CD4-positive, alpha-beta memory T cell (primary cell): ENCODE results near the gene CPEB2. TPM values are rescaled to one million over a fixed set of nuclear protein-coding genes. Genes with fewer than 3 reads are reported as not detected.
"Not testable (repeated sequence)": the region's sequence is repeated elsewhere in the genome, so short reads cannot be mapped to it uniquely, and the experiment has no call there.

Experiments
- CTCF ChIA-PET: fragments of 350-600 bp; sonication (Branson Sonifier 250); formaldehyde crosslinking; loops from one replicate; lab custom pipeline; 2021; ENCODE audit warnings: inconsistent platforms; ENCODE audit not compliant: partially characterized antibody; lab: Charles Lee
- POLR2A ChIA-PET: fragments of 350-600 bp; sonication (Branson Sonifier 250); formaldehyde crosslinking; loops from one replicate; lab custom pipeline; 2021; ENCODE audit not compliant: partially characterized antibody; lab: Charles Lee
- DNase-seq, 5 donors: peaks; one replicate each; pipeline versions ENCODE4 v3.0.0 to v3.0.0-alpha.2; 2020 to 2022; ENCODE audit warnings: mixed read lengths in 1 of 5
- H3K27ac ChIP-seq: one replicate; pipeline ENCODE4 v1.7.0; 2013; ENCODE audit warnings: low read depth, low read length
- H3K27me3 ChIP-seq: 2 replicates; pipeline ENCODE4 v1.7.0; 2013; ENCODE audit warnings: mild to moderate bottlenecking, low read length, moderate library complexity; ENCODE audit not compliant: insufficient read depth
- H3K36me3 ChIP-seq: 2 replicates; pipeline ENCODE4 v1.7.0; 2013; ENCODE audit warnings: mild to moderate bottlenecking, low read length, moderate library complexity; ENCODE audit not compliant: insufficient read depth
- H3K4me1 ChIP-seq: 2 replicates; pipeline ENCODE4 v1.7.0; 2013; ENCODE audit warnings: mild to moderate bottlenecking, low read length, moderate library complexity; ENCODE audit not compliant: insufficient read depth
- H3K4me3 ChIP-seq, 2 donors: one replicate each; pipeline ENCODE4 v1.7.0; 2013; ENCODE audit warnings: low read length in 2 of 2, mild to moderate bottlenecking in 1 of 2
- H3K9me3 ChIP-seq, 2 donors: one replicate each; pipeline ENCODE4 v1.7.0; 2013; ENCODE audit warnings: low read length in 2 of 2, control low read depth in 1 of 2; ENCODE audit not compliant: control insufficient read depth in 1 of 2
- H3K27ac Mint-ChIP-seq, 7 donors: one replicate each; pipeline ENCODE4 v1.8.0; 2020 to 2021; ENCODE audit warnings: mixed read lengths in 7 of 7, mild to moderate bottlenecking in 6 of 7, inconsistent platforms in 3 of 7, moderate library complexity in 3 of 7
- H3K27me3 Mint-ChIP-seq, 2 donors: one replicate each; pipeline ENCODE4 v1.8.0; 2020 to 2021; ENCODE audit warnings: mixed read lengths in 2 of 2
- H3K36me3 Mint-ChIP-seq, 2 donors: one replicate each; pipeline ENCODE4 v1.8.0; 2020 to 2021; ENCODE audit warnings: mixed read lengths in 2 of 2, inconsistent platforms in 1 of 2, mild to moderate bottlenecking in 1 of 2
- H3K4me1 Mint-ChIP-seq, 4 donors: one replicate each; pipeline ENCODE4 v1.8.0; 2020 to 2021; ENCODE audit warnings: mixed read lengths in 4 of 4, mild to moderate bottlenecking in 1 of 4
- H3K4me3 Mint-ChIP-seq, 8 donors: one replicate each; pipeline ENCODE4 v1.8.0; 2020 to 2021; ENCODE audit warnings: mixed read lengths in 8 of 8, mild to moderate bottlenecking in 7 of 8, moderate library complexity in 6 of 8, inconsistent platforms in 3 of 8
- H3K9me3 Mint-ChIP-seq, 8 donors: one replicate each; pipeline ENCODE4 v1.8.0; 2020 to 2021; ENCODE audit warnings: mixed read lengths in 8 of 8, mild to moderate bottlenecking in 5 of 8, inconsistent platforms in 3 of 8, moderate library complexity in 1 of 8
- intact Hi-C: fragments of 100-400 bp; cut with micrococcal nuclease; formaldehyde crosslinking; loops from one replicate; pipeline ENCODE4 v1.15.1; 2023
- polyA plus RNA-seq, 2 donors: library from polyadenylated mRNA; unstranded; fragments of 300-500 nt; fragmentation: Illumina TruSeq; gene quantifications; one replicate each; pipeline ENCODE4 v1.2.3, GENCODE V29; 2021
- total RNA-seq, 2 experiments: library from RNA; stranded (reverse); gene quantifications; one replicate each; pipeline ENCODE4 v1.2.3, GENCODE V29; 2021

Gene CPEB2
- total and polyA plus RNA-seq, 4 experiments from 2014 or later: 0.71 to 16.9 (median 9.0) TPM

DNA sequence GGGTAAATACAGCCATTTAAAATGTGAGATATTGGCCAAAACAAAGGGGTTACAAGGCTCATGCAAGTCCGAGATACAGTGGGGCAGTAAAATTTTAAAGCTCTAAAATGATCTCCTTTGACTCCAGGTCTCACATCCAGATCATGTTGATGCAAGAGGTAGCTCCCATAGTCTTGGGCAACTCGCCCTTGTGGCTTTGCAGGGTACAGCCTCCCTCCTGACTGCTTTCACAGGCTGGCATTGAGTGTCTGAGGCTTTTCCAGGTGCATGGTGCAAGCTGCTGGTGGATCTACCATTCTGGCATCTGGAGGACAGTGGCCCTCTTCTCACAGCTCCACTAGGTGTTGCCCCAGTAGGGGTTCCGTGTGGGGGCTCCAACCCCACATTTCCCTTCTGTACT, 83.5 kb downstream of the CPEB2 start:
- H3K36me3 ChIP-seq, intact Hi-C loops, H3K9me3 ChIP-seq, H3K27ac Mint-ChIP-seq, H3K4me3 Mint-ChIP-seq, CTCF ChIA-PET, H3K4me1 Mint-ChIP-seq, H3K27me3 ChIP-seq, H3K9me3 Mint-ChIP-seq, H3K36me3 Mint-ChIP-seq, H3K4me3 ChIP-seq, H3K4me1 ChIP-seq, H3K27ac ChIP-seq, DNase-seq, POLR2A ChIA-PET: not testable (repeated sequence)
- H3K27me3 Mint-ChIP-seq: peaks cover 0 to 12% of the 10 kb centered on the region in 2 donors

DNA sequence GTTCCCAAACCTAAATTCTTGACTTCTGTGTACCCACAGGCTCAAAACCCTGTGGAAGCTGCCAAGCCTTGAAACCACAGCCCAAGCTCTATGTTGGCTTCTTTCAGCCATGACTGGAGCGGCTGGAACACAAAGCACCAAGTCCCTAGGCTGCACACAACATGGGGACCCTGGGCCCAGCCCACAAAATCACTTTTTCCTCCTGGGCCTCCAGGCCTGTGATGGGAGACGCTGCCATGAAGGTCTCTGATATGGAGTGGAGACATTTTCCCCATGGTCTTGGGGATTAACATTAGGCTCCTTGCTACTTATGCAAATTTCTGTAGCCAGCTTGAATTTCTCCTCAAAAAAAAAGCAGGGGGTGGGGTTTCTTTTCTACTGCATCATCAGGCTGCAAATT, 84.0 kb downstream of the CPEB2 start:
- DNase-seq: not testable (repeated sequence)

DNA sequence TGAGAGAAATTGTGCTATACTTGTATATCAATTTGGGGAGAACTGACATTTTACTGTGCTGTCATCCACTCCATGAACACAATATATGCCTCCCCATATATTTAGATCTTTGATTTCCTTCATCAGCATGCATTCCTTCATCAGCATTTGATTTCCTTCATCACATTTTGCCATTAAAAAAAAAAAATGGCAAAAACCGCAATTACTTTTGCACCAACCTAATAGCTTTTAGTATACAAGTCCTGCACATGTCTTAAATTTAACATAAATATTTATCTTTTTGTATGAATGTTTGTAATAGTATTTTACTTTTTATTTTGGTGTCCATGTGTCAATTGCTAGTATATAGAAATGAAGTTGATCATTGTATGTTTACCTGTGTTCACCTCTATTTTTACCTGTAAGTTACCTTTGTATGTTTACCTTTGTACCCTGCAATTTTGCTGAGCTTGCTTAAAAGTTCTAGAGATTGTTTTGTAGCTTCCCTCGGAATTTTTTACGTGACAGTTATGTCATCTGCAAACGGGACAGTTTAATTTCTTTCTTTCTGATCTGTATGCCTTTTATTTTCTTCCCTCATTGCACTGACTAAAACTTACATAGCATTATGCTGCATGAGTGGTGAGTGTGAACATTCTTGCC, 86.2 kb downstream of the CPEB2 start:
- intact Hi-C loops: no loop called here
- Histone ChIP-seq H3K27ac (no peak overlapping the region), H3K9me3 (no peaks in the 10 kb centered on the region), H3K4me1 (no peaks in the 10 kb centered on the region), H3K4me3 (no peak overlapping the region), H3K27me3 (no peaks in the 10 kb centered on the region), H3K36me3 (no peaks in the 10 kb centered on the region)
- Mint-ChIP-seq H3K27ac (peak overlapping the region in 1 of 7 donors; percentile 35), H3K4me3 (no peak overlapping the region), H3K27me3 (peaks cover 0 to 18% of the 10 kb centered on the region in 2 donors), H3K36me3 (no peaks in the 10 kb centered on the region), H3K4me1 (no peaks in the 10 kb centered on the region), H3K9me3 (peaks cover 0 to 4% (median 0%) of the 10 kb centered on the region in 8 donors)
- CTCF ChIA-PET: no interaction called here
- DNase-seq: no peak
- POLR2A ChIA-PET: no interaction called here

More for the DNA sequence above, 84.0 kb downstream of the CPEB2 start:
- H3K4me1 Mint-ChIP-seq, H3K4me1 ChIP-seq, H3K4me3 Mint-ChIP-seq, CTCF ChIA-PET, H3K27ac Mint-ChIP-seq, H3K9me3 Mint-ChIP-seq, intact Hi-C loops, H3K9me3 ChIP-seq, H3K27me3 ChIP-seq, POLR2A ChIA-PET, H3K36me3 ChIP-seq, H3K27ac ChIP-seq, H3K36me3 Mint-ChIP-seq, H3K4me3 ChIP-seq: not testable (repeated sequence)
- H3K27me3 Mint-ChIP-seq: peaks cover 0 to 15% of the 10 kb centered on the region in 2 donors

DNA sequence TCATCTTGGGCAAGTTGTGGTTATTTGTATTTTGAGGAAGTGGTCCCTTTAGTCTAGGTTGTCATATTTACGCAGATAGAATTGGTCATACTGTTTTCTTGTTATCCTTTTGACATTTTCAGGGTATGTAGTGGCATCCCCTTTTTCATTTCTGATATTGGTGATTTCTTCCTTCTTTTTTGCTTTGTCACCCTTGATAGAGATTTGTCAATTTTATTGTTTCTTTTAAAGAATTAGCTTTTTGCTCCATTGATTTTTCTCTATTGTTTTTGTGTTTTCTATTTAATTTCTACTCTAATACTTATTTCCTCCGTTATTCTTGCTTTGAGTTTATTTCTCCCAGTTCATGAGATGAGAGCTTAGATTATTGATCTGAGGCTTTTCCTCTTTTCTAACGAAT, 87.7 kb downstream of the CPEB2 start:
- ChIA-PET CTCF (no interaction called here), POLR2A (no interaction called here)
- Mint-ChIP-seq H3K9me3 (peaks cover 0 to 4% (median 0%) of the 10 kb centered on the region in 8 donors), H3K4me1 (no peaks in the 10 kb centered on the region), H3K36me3 (no peaks in the 10 kb centered on the region), H3K27me3 (peaks cover 0 to 17% of the 10 kb centered on the region in 2 donors), H3K27ac (no peak overlapping the region), H3K4me3 (no peak overlapping the region)
- no peak overlapping the region for H3K4me3 ChIP-seq
- no peaks in the 10 kb centered on the region for H3K36me3 ChIP-seq
- no peak overlapping the region for H3K27ac ChIP-seq
- DNase-seq: no peak
- no peaks in the 10 kb centered on the region for H3K9me3 ChIP-seq
- no peaks in the 10 kb centered on the region for H3K4me1 ChIP-seq
- intact Hi-C loops: no loop called here
- no peaks in the 10 kb centered on the region for H3K27me3 ChIP-seq

DNA sequence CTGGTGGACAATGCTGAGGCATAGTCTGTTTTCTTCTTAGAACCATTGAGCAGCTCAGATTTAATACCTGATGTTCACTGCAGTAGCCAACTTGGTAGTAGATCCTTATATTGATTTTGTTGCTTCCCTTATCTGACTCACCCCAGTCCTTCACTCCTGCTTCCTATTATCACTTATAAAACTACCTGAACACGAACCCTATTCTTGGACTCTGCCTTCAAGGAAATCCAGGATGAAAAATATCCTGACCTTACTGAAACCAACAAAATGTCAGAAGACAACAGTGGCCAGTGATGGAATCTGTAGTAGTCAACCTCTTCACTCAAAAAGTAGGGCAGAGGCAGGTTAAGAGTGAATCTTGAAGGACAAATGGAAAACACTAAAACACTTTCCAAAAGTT, 98.1 kb downstream of the CPEB2 start:
- no peak overlapping the region for H3K27ac ChIP-seq
- Mint-ChIP-seq H3K4me1 (no peaks in the 10 kb centered on the region), H3K27ac (no peak overlapping the region), H3K9me3 (peaks cover 0 to 6% (median 2%) of the 10 kb centered on the region in 8 donors), H3K36me3 (no peaks in the 10 kb centered on the region), H3K4me3 (no peak overlapping the region), H3K27me3 (peaks cover 9% of the 10 kb centered on the region in 2 donors)
- peaks cover 7% of the 10 kb centered on the region for H3K27me3 ChIP-seq
- intact Hi-C loops: no loop called here
- no peaks in the 10 kb centered on the region for H3K36me3 ChIP-seq
- CTCF ChIA-PET: no interaction called here
- DNase-seq: no peak
- POLR2A ChIA-PET: no interaction called here
- H3K4me1 ChIP-seq: no peaks in the 10 kb centered on the region
- no peaks in the 10 kb centered on the region for H3K9me3 ChIP-seq
- H3K4me3 ChIP-seq: no peak overlapping the region

DNA sequence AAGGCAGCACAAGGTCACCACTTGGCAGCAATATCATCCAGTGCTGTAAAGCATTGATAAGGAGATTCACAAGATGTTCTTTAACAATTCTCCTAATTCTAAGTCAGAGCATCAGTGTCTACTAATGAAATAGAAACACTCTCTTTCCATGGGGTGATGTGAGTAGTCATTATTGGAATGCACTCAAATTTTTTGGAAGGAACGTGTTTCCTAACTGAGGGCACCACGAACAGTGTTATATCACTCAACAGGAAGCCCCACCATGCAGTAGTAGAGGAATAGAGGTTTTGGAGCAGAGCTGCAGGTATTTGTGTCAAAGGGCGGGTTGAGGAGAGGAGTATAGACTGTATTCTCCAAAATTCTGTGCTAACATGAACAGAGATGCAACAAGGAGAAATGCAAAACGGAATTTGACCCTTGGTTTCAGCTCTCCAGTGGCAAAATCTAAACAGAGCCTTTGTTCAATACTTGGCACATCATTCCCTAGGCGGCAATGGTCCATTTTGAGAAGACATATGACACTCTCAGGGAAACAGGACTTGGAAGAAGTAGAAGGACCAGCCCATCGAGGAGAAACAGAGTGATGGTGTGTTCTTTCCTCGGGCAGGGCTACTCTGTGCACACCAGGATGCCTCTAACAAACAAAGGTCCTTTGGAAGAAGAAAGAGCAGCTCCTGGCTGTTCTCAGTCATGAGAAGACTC, 98.9 kb downstream of the CPEB2 start:
- Histone ChIP-seq H3K36me3 (no peaks in the 10 kb centered on the region), H3K27me3 (peaks cover 7% of the 10 kb centered on the region), H3K4me3 (no peak overlapping the region), H3K27ac (no peak overlapping the region), H3K9me3 (no peaks in the 10 kb centered on the region), H3K4me1 (no peaks in the 10 kb centered on the region)
- no peak overlapping the region for H3K4me3 Mint-ChIP-seq
- POLR2A ChIA-PET: no interaction called here
- H3K36me3 Mint-ChIP-seq: no peaks in the 10 kb centered on the region
- intact Hi-C loops: no loop called here
- H3K27me3 Mint-ChIP-seq: peaks cover 9% of the 10 kb centered on the region in 2 donors
- H3K4me1 Mint-ChIP-seq: no peaks in the 10 kb centered on the region
- CTCF ChIA-PET: no interaction called here
- no peak overlapping the region for H3K27ac Mint-ChIP-seq
- DNase-seq: no peak
- peaks cover 0 to 6% (median 2%) of the 10 kb centered on the region in 8 donors for H3K9me3 Mint-ChIP-seq

DNA sequence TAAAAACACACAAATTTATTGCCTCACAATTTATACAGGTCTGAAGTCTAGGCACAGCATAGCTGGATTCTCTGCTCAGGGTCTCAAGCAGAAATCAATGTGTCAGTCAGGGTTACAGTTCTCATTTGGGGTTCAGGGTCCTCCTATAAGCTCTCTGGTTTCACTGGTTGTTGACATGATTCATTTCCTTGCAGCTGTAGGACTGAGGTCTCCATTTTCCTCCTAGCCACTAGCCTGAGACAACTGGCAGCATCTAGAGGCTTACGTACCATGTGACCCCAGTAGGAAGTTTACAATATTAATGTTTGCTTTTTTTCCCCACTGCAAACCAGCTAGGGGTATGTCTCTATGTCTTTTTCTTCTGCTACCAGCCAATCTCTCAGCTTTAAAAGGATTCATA, 102.5 kb downstream of the CPEB2 start:
- Mint-ChIP-seq H3K27ac (no peak overlapping the region), H3K9me3 (no peaks in the 10 kb centered on the region), H3K4me1 (no peaks in the 10 kb centered on the region), H3K36me3 (no peaks in the 10 kb centered on the region), H3K4me3 (no peak overlapping the region), H3K27me3 (peaks cover 7 to 9% of the 10 kb centered on the region in 2 donors)
- CTCF ChIA-PET: no interaction called here
- Histone ChIP-seq H3K9me3 (no peaks in the 10 kb centered on the region), H3K27me3 (peaks cover 4% of the 10 kb centered on the region), H3K36me3 (no peaks in the 10 kb centered on the region), H3K4me1 (no peaks in the 10 kb centered on the region), H3K27ac (no peak overlapping the region), H3K4me3 (no peak overlapping the region)
- POLR2A ChIA-PET: no interaction called here
- no peak for DNase-seq
- intact Hi-C loops: no loop called here
